Measurements from ENCODE around the gene SH2D1A.

GRCh38 chrX:124362072-124362471 lies 15.7 kb downstream of the SH2D1A start:
- TF ChIP-seq, protein P1, sequence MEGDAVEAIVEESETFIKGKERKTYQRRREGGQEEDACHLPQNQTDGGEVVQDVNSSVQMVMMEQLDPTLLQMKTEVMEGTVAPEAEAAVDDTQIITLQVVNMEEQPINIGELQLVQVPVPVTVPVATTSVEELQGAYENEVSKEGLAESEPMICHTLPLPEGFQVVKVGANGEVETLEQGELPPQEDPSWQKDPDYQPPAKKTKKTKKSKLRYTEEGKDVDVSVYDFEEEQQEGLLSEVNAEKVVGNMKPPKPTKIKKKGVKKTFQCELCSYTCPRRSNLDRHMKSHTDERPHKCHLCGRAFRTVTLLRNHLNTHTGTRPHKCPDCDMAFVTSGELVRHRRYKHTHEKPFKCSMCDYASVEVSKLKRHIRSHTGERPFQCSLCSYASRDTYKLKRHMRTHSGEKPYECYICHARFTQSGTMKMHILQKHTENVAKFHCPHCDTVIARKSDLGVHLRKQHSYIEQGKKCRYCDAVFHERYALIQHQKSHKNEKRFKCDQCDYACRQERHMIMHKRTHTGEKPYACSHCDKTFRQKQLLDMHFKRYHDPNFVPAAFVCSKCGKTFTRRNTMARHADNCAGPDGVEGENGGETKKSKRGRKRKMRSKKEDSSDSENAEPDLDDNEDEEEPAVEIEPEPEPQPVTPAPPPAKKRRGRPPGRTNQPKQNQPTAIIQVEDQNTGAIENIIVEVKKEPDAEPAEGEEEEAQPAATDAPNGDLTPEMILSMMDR (IDR thresholded peaks at IDR 0.05), result no peak
- TF ChIP-seq POLR2A (IDR thresholded peaks at IDR 0.05), result no peak
